NT2/D1 (cell line): ENCODE results near the gene CENPH.

Experiments
- YY1 ChIP-seq: IDR thresholded peaks from 2 replicates; pipeline ENCODE4 v1.6.1; 2011; ENCODE audit not compliant: insufficient read length, insufficient read depth
- ZNF274 ChIP-seq: IDR thresholded peaks from 2 replicates; pipeline ENCODE4 v1.6.1; 2011; ENCODE audit warnings: mild to moderate bottlenecking, low read depth, low read length

DNA sequence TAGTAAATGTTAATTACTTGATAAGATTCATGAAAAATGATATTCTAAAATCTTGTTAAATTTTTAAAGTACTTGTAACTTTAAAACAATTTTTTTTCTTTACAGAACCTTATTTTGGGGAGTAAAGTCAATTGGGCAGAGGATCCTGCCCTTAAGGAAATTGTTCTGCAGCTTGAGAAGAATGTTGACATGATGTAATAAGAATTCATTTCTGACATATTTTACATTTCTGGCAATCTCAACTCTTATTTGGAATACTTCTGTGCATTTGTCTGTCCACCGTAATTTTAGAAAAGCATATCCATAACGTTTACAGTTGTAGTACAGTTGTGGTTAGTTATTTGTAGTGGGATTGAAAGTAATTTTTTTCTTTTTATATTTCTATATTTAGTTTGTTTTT is 20.2 kb downstream of the CENPH start:
- TF ChIP-seq ZNF274 (no peak), YY1 (no peak)
